A549 (cell line): Measurements from ENCODE around the gene NFE2. TPM values are rescaled to one million over a fixed set of nuclear protein-coding genes. Genes with fewer than 3 reads are reported as not detected.

Experiments
- ATAC-seq, 2 experiments: fragments of 200-7000 bp in 1 of 2; fragments of >200 bp in 1 of 2; cut with Nextera tagmentation in 1 of 2; cut with Tn5 transposase in 1 of 2; 3 replicates each; pipeline versions ENCODE4 v1.8.0 to v1.9.1; 2018 to 2020; ENCODE audit warnings: mild to moderate bottlenecking in 1 of 2, moderate library complexity in 1 of 2
- CTCF ChIA-PET: fragments of 300-600 bp; sonication (Branson Sonifier 250); formaldehyde crosslinking; extraction: SDS; loops from one replicate; lab custom pipeline; 2021; ENCODE audit warnings: antibody characterized with exemption, inconsistent platforms; lab: Yijun Ruan, JAX
- POLR2A ChIA-PET: fragments of 350-600 bp; formaldehyde crosslinking; extraction: SDS; loops from one replicate; lab custom pipeline; 2021; ENCODE audit warnings: antibody characterized with exemption, inconsistent platforms; lab: Yijun Ruan, JAX
- DNase-seq, 2 experiments: peaks; one replicate each; pipeline versions ENCODE4 v3.0.0 to v3.0.0-alpha.2; 2011 to 2016; ENCODE audit warnings: low read depth in 1 of 2, low spot score in 1 of 2
- FAIRE-seq: peaks from 2 replicates; lab custom pipeline; 2011; peaks lifted over from hg19 to GRCh38; lab: Jason Lieb, UNC
- H3K27ac ChIP-seq, 2 experiments: fragments of >200 bp; sonication (Bioruptor Twin); formaldehyde crosslinking; 3 replicates each; pipeline ENCODE4 v1.5.1; 2016 to 2017
- H3K4me1 ChIP-seq: fragments of >200 bp; sonication (Bioruptor Twin); formaldehyde crosslinking; 3 replicates; pipeline ENCODE4 v1.6.1; 2016
- H3K4me2 ChIP-seq: fragments of >200 bp; sonication (Bioruptor Twin); formaldehyde crosslinking; 3 replicates; pipeline ENCODE4 v1.6.1; 2016
- H3K4me3 ChIP-seq: fragments of >200 bp; sonication (Bioruptor Twin); formaldehyde crosslinking; 3 replicates; pipeline ENCODE4 v1.5.1; 2016
- H3K9me3 ChIP-seq: fragments of >200 bp; sonication (Bioruptor Twin); formaldehyde crosslinking; 3 replicates; pipeline ENCODE4 v1.6.1; 2016
- CBX8 ChIP-seq: fragments of 200-600 bp; sonication (generic); IDR thresholded peaks from 2 replicates; pipeline ENCODE4 v1.6.1; 2016
- CEBPB ChIP-seq, 2 experiments: fragments of >200 bp in 1 of 2; sonication (Bioruptor Twin) in 1 of 2; formaldehyde crosslinking in 1 of 2; IDR thresholded peaks; 2 replicates each; pipeline ENCODE4 v1.6.1; 2012 to 2016
- CHD2 ChIP-seq: fragments of 150-350 bp; IDR thresholded peaks from 2 replicates; pipeline ENCODE4 v1.6.1; 2014; ENCODE audit warnings: low read length; ENCODE audit not compliant: partially characterized antibody
- CTCF ChIP-seq: fragments of >200 bp; sonication (Bioruptor Twin); formaldehyde crosslinking; IDR thresholded peaks from 3 replicates; pipeline ENCODE4 v1.5.1; 2016
- EHF ChIP-seq: fragments of 250-450 bp; sonication (Bioruptor Pico); IDR thresholded peaks from 2 replicates; pipeline ENCODE4 v1.5.0; 2020; ENCODE audit warnings: mild to moderate bottlenecking
- EHMT2 ChIP-seq: fragments of 200-600 bp; sonication (generic); IDR thresholded peaks from 2 replicates; pipeline ENCODE4 v1.6.1; 2016; ENCODE audit warnings: antibody characterized with exemption, low read depth, mild to moderate bottlenecking, moderate library complexity
- EP300 ChIP-seq, 2 experiments: fragments of >200 bp; sonication (Bioruptor Twin); formaldehyde crosslinking; IDR thresholded peaks; 2 replicates in 1 of 2; 3 replicates in 1 of 2; pipeline ENCODE4 v1.6.1; 2016 to 2017
- FOSB ChIP-seq: fragments of 250-450 bp; sonication (Bioruptor Pico); IDR thresholded peaks from 2 replicates; pipeline ENCODE4 v1.5.0; 2020; ENCODE audit warnings: mild to moderate bottlenecking, moderate library complexity
- FOSL2 ChIP-seq, 2 experiments: fragments of 450-650 bp in 1 of 2; fragments of >200 bp in 1 of 2; sonication (Bioruptor Twin) in 1 of 2; formaldehyde crosslinking; IDR thresholded peaks; 2 replicates each; pipeline versions ENCODE4 v1.5.0 to v1.6.1; 2016 to 2020; ENCODE audit warnings: mild to moderate bottlenecking in 1 of 2, moderate library complexity in 1 of 2
- FOXS1 ChIP-seq: fragments of 250-450 bp; sonication (Bioruptor Pico); IDR thresholded peaks from 2 replicates; pipeline ENCODE4 v1.5.0; 2020; ENCODE audit warnings: mild to moderate bottlenecking, moderate library complexity
- GATA3 ChIP-seq: IDR thresholded peaks from 2 replicates; pipeline ENCODE4 v1.6.1; 2012; ENCODE audit warnings: borderline replicate concordance
- HDAC2 ChIP-seq: fragments of 200-600 bp; sonication (generic); IDR thresholded peaks from 2 replicates; pipeline ENCODE4 v1.6.1; 2016
- HOXA7 ChIP-seq: fragments of 250-450 bp; sonication (Bioruptor Pico); IDR thresholded peaks from 2 replicates; pipeline ENCODE4 v1.5.0; 2020; ENCODE audit warnings: mild to moderate bottlenecking, moderate library complexity
- HOXB13 ChIP-seq: fragments of 250-450 bp; sonication (Bioruptor Pico); IDR thresholded peaks from 2 replicates; pipeline ENCODE4 v1.5.0; 2020; ENCODE audit warnings: low read depth, mild to moderate bottlenecking, moderate library complexity
- JUN ChIP-seq, 2 experiments: fragments of >200 bp; sonication (Bioruptor Twin); formaldehyde crosslinking; IDR thresholded peaks; 2 replicates in 1 of 2; 3 replicates in 1 of 2; pipeline ENCODE4 v1.6.1; 2016 to 2017
- JUNB ChIP-seq: fragments of >200 bp; sonication (Bioruptor Twin); formaldehyde crosslinking; IDR thresholded peaks from 2 replicates; pipeline ENCODE4 v1.6.1; 2016
- KDM5A ChIP-seq: fragments of 200-600 bp; sonication (generic); IDR thresholded peaks from 2 replicates; pipeline ENCODE4 v1.6.1; 2016; ENCODE audit warnings: antibody characterized with exemption, mild to moderate bottlenecking
- NPAS2 ChIP-seq: fragments of 250-450 bp; sonication (Bioruptor Pico); IDR thresholded peaks from 2 replicates; pipeline ENCODE4 v1.8.0; 2022; ENCODE audit warnings: mild to moderate bottlenecking, moderate library complexity, borderline replicate concordance
- PBX3 ChIP-seq: IDR thresholded peaks from 2 replicates; pipeline ENCODE4 v1.6.1; 2012
- POLR2A ChIP-seq: IDR thresholded peaks from 2 replicates; pipeline ENCODE4 v1.6.1; 2012; ENCODE audit warnings: mild to moderate bottlenecking, low read length
- RAD21 ChIP-seq, 2 experiments: fragments of >200 bp in 1 of 2; sonication (Bioruptor Twin) in 1 of 2; formaldehyde crosslinking in 1 of 2; IDR thresholded peaks in 1 of 2; conservative IDR thresholded peaks in 1 of 2; 2 replicates in 1 of 2; 3 replicates in 1 of 2; pipeline ENCODE4 v1.6.1; 2012 to 2018; ENCODE audit warnings: inconsistent platforms in 1 of 2
- RARB ChIP-seq: fragments of 250-450 bp; sonication (Bioruptor Pico); IDR thresholded peaks from 2 replicates; pipeline ENCODE4 v1.8.0; 2021; ENCODE audit warnings: mild to moderate bottlenecking, moderate library complexity
- RFX5 ChIP-seq: fragments of 450-650 bp; IDR thresholded peaks from 2 replicates; pipeline ENCODE4 v1.7.1; 2014; ENCODE audit warnings: antibody characterized with exemption, mild to moderate bottlenecking, moderate library complexity
- SMC3 ChIP-seq: fragments of >200 bp; sonication (Bioruptor Twin); formaldehyde crosslinking; IDR thresholded peaks from 3 replicates; pipeline ENCODE4 v1.6.1; 2018; ENCODE audit warnings: inconsistent platforms
- ZC3H11A ChIP-seq: fragments of 450-650 bp; IDR thresholded peaks from 2 replicates; pipeline ENCODE4 v1.6.1; 2014; ENCODE audit warnings: antibody characterized with exemption, mild to moderate bottlenecking
- ZNF302 ChIP-seq: fragments of 250-450 bp; sonication (Bioruptor Pico); IDR thresholded peaks from 2 replicates; pipeline ENCODE4 v1.9.0; 2021; ENCODE audit warnings: inconsistent platforms, mild to moderate bottlenecking, moderate library complexity
- WGBS: methylation state at CpG from one replicate; pipeline ENCODE4 v1.1.6; 2017; ENCODE audit errors: missing lambda C conversion rate; 5-methylcytosine and 5-hydroxymethylcytosine counted together
- polyA plus RNA-seq, 4 experiments: library from polyadenylated mRNA; depleted of rRNA in 3 of 4; stranded (reverse); fragments of >200 nt; fragmentation: RNase III in 1 of 4; extraction: RNeasy Plus Mini Kit Qiagen cat#74134 plus additional on column Dnase treatment in 1 of 4; gene quantifications; 2 replicates in 3 of 4; 3 replicates in 1 of 4; pipeline ENCODE4 v1.2.3, GENCODE V29; 2011 to 2017

Gene NFE2
- polyA plus RNA-seq, 2 of the 4 experiments (the other 2 are of a cell fraction), result 0.30 to 0.52 TPM

- TF ChIP-seq FOSL2 (IDR thresholded peaks at IDR 0.05) (no peak), FOSL2 (CRISPR knock-in tag; IDR thresholded peaks at IDR 0.05) (peak; percentile 37), FOSB (CRISPR knock-in tag) (no peak), POLR2A (no peak), GATA3 (peak; percentile 77; the same call in 1 of the 2 replicates), KDM5A (no peak), NPAS2 (CRISPR knock-in tag) (no peak), HOXB13 (CRISPR knock-in tag) (no peak), JUN (IDR thresholded peaks at IDR 0.05) (peak in 1 of 2 experiments; percentile 24; a peak in 1 of 5 replicates), RFX5 (no peak), PBX3 (no peak), HDAC2 (no peak), RARB (CRISPR knock-in tag) (no peak), CHD2 (no peak), CEBPB (IDR thresholded peaks at IDR 0.05) (peak; percentile 58 to 80; a peak in 3 of 4 replicates), ZC3H11A (no peak), ZNF302 (CRISPR knock-in tag) (no peak), SMC3 (no peak), CBX8 (no peak), CTCF (no peak), EP300 (IDR thresholded peaks at IDR 0.05) (peak in 1 of 2 experiments; percentile 49; a peak in 1 of 5 replicates), RAD21 (conservative IDR thresholded peaks at IDR 0.05 in 1 of 2, IDR thresholded peaks at IDR 0.05 in 1 of 2) (peak in 1 of 2 experiments; percentile 7; a peak in 1 of 5 replicates)
- ChIA-PET POLR2A (interaction anchor here (1.0 to 2.3 kb wide), 5 partner anchors 11 to 63 kb away, joined by 3 to 28 read pairs (median 4); partner anchors contain the start of genes CBX5, COPZ1 and HNRNPA1), CTCF (interaction anchor here (0.7 to 4.9 kb wide), 9 partner anchors 8 to 108 kb away, joined by 3 to 50 read pairs (median 3); partner anchors contain the start of gene COPZ1)
- 7% methylated on average over 4 of the region's 4 CpGs for WGBS
- ATAC-seq (peak; percentile 54 to 59; a peak in 5 of 6 replicates), FAIRE-seq (no peak), DNase-seq (peak in 1 of 2 experiments; percentile 81)
- H3K9me3 ChIP-seq, result no peaks in the 10 kb centered on the region
- peaks cover 54% of the 10 kb centered on the region for H3K4me1 ChIP-seq
- peak overlapping the region; percentile 88 for H3K4me2 ChIP-seq
- H3K4me3 ChIP-seq, result no peak overlapping the region
- peak overlapping the region; percentile 65 to 95 for H3K27ac ChIP-seq
Observed at GRCh38 chr12:54262403-54262925, 38.4 kb downstream of the NFE2 start.

- FAIRE-seq, result no peak
- no peaks in the 10 kb centered on the region for H3K9me3 ChIP-seq
- ChIA-PET POLR2A (interaction anchor here (1.0 to 2.3 kb wide), 3 partner anchors 18 to 27 kb away, joined by 3 to 28 read pairs (median 8); partner anchors contain the start of genes CBX5 and HNRNPA1), CTCF (interaction anchor here (0.9 to 4.9 kb wide), 7 partner anchors 8 to 107 kb away, joined by 3 to 50 read pairs (median 3); partner anchors contain the start of gene COPZ1)
- peak overlapping the region; percentile 65 to 95 for H3K27ac ChIP-seq
- no peak for TF ChIP-seq FOXS1
- no peak for TF ChIP-seq HOXA7 (CRISPR knock-in tag)
- TF ChIP-seq SMC3, result no peak
- no peak for TF ChIP-seq RARB (CRISPR knock-in tag)
- no peak for TF ChIP-seq EHMT2
- TF ChIP-seq EHF (CRISPR knock-in tag), result no peak
- TF ChIP-seq JUNB, result no peak
- TF ChIP-seq, all 56 proteins: peak for 0
- H3K4me3 ChIP-seq, result no peak overlapping the region
- DNase-seq (no peak), ATAC-seq (no peak)
- 70% methylated on average over 5 of the region's 5 CpGs for WGBS
- peak overlapping the region; percentile 88 for H3K4me2 ChIP-seq
- H3K4me1 ChIP-seq, result peaks cover 55% of the 10 kb centered on the region
Observed at GRCh38 chr12:54261815-54262402, 38.9 kb downstream of the NFE2 start.
